Suprapubic skin (tissue), 4 donors: ENCODE data around the gene SGO1.

ENCODE experiments used
- CTCF ChIP-seq, 2 donors: fragments of 200-600 bp in 1 of 2; fragments of 450-650 bp in 1 of 2; sonication (generic) in 1 of 2; IDR thresholded peaks; one replicate each; pipeline ENCODE4 v1.5.1; 2016 to 2019; ENCODE audit warnings: antibody characterized with exemption in 2 of 2, mild to moderate bottlenecking in 1 of 2, moderate library complexity in 1 of 2
- EP300 ChIP-seq: sonication (generic); formaldehyde crosslinking; IDR thresholded peaks from one replicate; pipeline ENCODE4 v1.6.1; 2017; ENCODE audit warnings: antibody characterized with exemption
- POLR2A ChIP-seq, 2 donors: fragments of 450-650 bp; IDR thresholded peaks; one replicate each; pipeline ENCODE4 v1.6.1; 2017; ENCODE audit warnings: antibody characterized with exemption in 2 of 2, mild to moderate bottlenecking in 2 of 2, moderate library complexity in 2 of 2
- POLR2AphosphoS5 ChIP-seq, 3 donors: sonication (generic); formaldehyde crosslinking; IDR thresholded peaks; one replicate each; pipeline ENCODE4 v1.6.1; 2017; ENCODE audit warnings: antibody characterized with exemption in 3 of 3

GRCh38 chr3:20230954-20231353 lies 44.9 kb upstream of the SGO1 start:
- no peak for TF ChIP-seq CTCF (IDR thresholded peaks at IDR 0.05)
- no peak for TF ChIP-seq EP300
- TF ChIP-seq POLR2A (IDR thresholded peaks at IDR 0.05): no peak
- no peak for TF ChIP-seq POLR2AphosphoS5 (IDR thresholded peaks at IDR 0.05)
